ENCODE data around the gene COX4I1. TPM values are rescaled to one million over a fixed set of nuclear protein-coding genes. Genes with fewer than 3 reads are reported as not detected.

The COX4I1 gene
- total and polyA plus RNA-seq, 9 of the 15 experiments (the other 6 are each of a cell fraction or from before 2014, with no cell fraction given), result 651 to 2,356 (median 1,032) TPM

DNA sequence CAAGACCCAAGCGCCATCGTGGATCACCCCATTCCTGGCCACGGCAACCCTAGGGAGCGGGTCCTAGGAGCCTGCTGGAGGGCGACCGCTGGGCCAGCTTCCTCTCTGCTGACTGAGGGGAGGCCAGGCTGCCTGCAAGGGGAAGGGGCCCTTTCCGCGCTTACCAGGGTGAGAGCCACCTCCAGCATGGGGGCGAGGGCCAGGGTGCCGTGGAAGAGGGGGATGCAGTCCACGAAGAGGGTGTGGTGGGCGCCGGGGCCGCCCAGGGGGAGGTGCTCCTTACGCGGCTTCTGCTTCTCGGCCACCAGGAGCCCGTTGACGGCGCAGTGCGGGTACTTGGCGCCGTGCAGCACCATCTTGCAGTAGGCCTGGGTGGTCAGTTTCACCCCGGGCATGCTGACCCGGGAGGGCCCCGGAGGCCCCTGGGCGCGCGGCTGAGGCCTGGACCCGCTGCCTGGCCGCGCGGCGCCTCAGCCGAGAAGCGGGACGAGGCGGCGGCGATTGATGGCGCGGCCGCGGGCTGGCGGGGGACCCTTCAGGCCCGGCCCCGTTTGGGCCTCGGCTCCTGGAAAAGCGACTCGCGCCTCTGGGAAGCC, 496 bp upstream of the COX4I1 start (continued):
- no peak for TF ChIP-seq TOE1 (IDR thresholded peaks at IDR 0.05; ENCODE audit: borderline replicate concordance)
- no peak for TF ChIP-seq TOE1 (CRISPR knock-in tag; IDR thresholded peaks at IDR 0.05; ENCODE audit: borderline replicate concordance, low read depth)
- TF ChIP-seq ZFP36 (IDR thresholded peaks at IDR 0.05; ENCODE audit: low read depth, low read length, partially characterized antibody), result no peak
- no peak for TF ChIP-seq PHB (CRISPR knock-in tag; IDR thresholded peaks at IDR 0.05)
- no peak for TF ChIP-seq RFX7 (CRISPR knock-in tag; IDR thresholded peaks at IDR 0.05)
- TF ChIP-seq HMGN3 (IDR thresholded peaks at IDR 0.05; ENCODE audit: borderline replicate concordance, extremely low read depth, insufficient read length, low read depth, low read length), result peak; percentile 4
- TF ChIP-seq ILK (tag; IDR thresholded peaks at IDR 0.05; ENCODE audit: borderline replicate concordance, low read depth), result no peak
- TF ChIP-seq ZBTB1 (CRISPR knock-in tag; IDR thresholded peaks at IDR 0.05; ENCODE audit: borderline replicate concordance, low read depth), result no peak
- TF ChIP-seq, protein P1, sequence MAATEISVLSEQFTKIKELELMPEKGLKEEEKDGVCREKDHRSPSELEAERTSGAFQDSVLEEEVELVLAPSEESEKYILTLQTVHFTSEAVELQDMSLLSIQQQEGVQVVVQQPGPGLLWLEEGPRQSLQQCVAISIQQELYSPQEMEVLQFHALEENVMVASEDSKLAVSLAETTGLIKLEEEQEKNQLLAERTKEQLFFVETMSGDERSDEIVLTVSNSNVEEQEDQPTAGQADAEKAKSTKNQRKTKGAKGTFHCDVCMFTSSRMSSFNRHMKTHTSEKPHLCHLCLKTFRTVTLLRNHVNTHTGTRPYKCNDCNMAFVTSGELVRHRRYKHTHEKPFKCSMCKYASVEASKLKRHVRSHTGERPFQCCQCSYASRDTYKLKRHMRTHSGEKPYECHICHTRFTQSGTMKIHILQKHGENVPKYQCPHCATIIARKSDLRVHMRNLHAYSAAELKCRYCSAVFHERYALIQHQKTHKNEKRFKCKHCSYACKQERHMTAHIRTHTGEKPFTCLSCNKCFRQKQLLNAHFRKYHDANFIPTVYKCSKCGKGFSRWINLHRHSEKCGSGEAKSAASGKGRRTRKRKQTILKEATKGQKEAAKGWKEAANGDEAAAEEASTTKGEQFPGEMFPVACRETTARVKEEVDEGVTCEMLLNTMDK (IDR thresholded peaks at IDR 0.05; ENCODE audit: borderline replicate concordance, insufficient read depth, low read depth, low read length, poor library complexity, severe bottlenecking), result peak; percentile 26
- no peak for TF ChIP-seq ZNF507 (tag; conservative IDR thresholded peaks at IDR 0.05)
- TF ChIP-seq SAFB (IDR thresholded peaks at IDR 0.05; ENCODE audit: borderline replicate concordance, low read depth, low read length), result peak; percentile 45
- TF ChIP-seq, protein P2, sequence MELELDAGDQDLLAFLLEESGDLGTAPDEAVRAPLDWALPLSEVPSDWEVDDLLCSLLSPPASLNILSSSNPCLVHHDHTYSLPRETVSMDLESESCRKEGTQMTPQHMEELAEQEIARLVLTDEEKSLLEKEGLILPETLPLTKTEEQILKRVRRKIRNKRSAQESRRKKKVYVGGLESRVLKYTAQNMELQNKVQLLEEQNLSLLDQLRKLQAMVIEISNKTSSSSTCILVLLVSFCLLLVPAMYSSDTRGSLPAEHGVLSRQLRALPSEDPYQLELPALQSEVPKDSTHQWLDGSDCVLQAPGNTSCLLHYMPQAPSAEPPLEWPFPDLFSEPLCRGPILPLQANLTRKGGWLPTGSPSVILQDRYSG (tag; conservative IDR thresholded peaks at IDR 0.05; ENCODE audit: low read depth), result no peak
- TF ChIP-seq, protein P3, sequence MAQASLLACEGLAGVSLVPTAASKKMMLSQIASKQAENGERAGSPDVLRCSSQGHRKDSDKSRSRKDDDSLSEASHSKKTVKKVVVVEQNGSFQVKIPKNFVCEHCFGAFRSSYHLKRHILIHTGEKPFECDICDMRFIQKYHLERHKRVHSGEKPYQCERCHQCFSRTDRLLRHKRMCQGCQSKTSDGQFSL (CRISPR knock-in tag; IDR thresholded peaks at IDR 0.05), result no peak
- TF ChIP-seq, protein P3 (tag; IDR thresholded peaks at IDR 0.05), result no peak
- TF ChIP-seq, protein P4, sequence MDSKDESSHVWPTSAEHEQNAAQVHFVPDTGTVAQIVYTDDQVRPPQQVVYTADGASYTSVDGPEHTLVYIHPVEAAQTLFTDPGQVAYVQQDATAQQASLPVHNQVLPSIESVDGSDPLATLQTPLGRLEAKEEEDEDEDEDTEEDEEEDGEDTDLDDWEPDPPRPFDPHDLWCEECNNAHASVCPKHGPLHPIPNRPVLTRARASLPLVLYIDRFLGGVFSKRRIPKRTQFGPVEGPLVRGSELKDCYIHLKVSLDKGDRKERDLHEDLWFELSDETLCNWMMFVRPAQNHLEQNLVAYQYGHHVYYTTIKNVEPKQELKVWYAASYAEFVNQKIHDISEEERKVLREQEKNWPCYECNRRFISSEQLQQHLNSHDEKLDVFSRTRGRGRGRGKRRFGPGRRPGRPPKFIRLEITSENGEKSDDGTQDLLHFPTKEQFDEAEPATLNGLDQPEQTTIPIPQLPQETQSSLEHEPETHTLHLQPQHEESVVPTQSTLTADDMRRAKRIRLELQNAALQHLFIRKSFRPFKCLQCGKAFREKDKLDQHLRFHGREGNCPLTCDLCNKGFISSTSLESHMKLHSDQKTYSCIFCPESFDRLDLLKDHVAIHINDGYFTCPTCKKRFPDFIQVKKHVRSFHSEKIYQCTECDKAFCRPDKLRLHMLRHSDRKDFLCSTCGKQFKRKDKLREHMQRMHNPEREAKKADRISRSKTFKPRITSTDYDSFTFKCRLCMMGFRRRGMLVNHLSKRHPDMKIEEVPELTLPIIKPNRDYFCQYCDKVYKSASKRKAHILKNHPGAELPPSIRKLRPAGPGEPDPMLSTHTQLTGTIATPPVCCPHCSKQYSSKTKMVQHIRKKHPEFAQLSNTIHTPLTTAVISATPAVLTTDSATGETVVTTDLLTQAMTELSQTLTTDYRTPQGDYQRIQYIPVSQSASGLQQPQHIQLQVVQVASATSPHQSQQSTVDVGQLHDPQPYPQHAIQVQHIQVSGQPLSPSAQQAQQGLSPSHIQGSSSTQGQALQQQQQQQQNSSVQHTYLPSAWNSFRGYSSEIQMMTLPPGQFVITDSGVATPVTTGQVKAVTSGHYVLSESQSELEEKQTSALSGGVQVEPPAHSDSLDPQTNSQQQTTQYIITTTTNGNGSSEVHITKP (IDR thresholded peaks at IDR 0.05; ENCODE audit: partially characterized antibody), result peak; percentile 27
- no peak for TF ChIP-seq C11orf30 (IDR thresholded peaks at IDR 0.05; ENCODE audit: low read depth)
- no peak for TF ChIP-seq EHMT2 (IDR thresholded peaks at IDR 0.05)
- TF ChIP-seq MTA2 (IDR thresholded peaks at IDR 0.05; ENCODE audit: low read depth), result no peak
